Calu3 (cell line): ENCODE results near the gene HDAC2. TPM values are rescaled to one million over a fixed set of nuclear protein-coding genes. Genes with fewer than 3 reads are reported as not detected.
"Not testable (repeated sequence)": the region's sequence is repeated elsewhere in the genome, so short reads cannot be mapped to it uniquely, and the experiment has no call there.

ENCODE experiments used
- Bru-seq: library from RNA; stranded (reverse); fragments of 400-500 nt; gene quantifications from one replicate; lab custom pipeline; 2021; lab: Mats Ljungman, UMichigan
- BruChase-seq, 2 experiments: library from RNA; stranded (reverse); fragments of 400-500 nt; gene quantifications; one replicate each; lab custom pipeline; 2021; lab: Mats Ljungman, UMichigan
- BruUV-seq: library from RNA; stranded (reverse); fragments of 400-500 nt; replicated peaks from 2 replicates; lab custom pipeline; 2021; lab: Mats Ljungman, UMichigan
- CTCF ChIA-PET: fragments of 300-600 bp; sonication (Branson Sonifier 250); formaldehyde crosslinking; loops from one replicate; lab custom pipeline; 2022; ENCODE audit warnings: antibody characterized with exemption; lab: Charles Lee
- DNase-seq: peaks from one replicate; pipeline ENCODE4 v3.0.0; 2022
- H3K27ac Mint-ChIP-seq: one replicate; pipeline ENCODE4 v1.8.0; 2022; ENCODE audit warnings: mixed read lengths; ENCODE audit not compliant: unreplicated experiment
- H3K27me3 Mint-ChIP-seq: one replicate; pipeline ENCODE4 v1.8.0; 2022; ENCODE audit warnings: mixed read lengths; ENCODE audit not compliant: unreplicated experiment
- H3K36me3 Mint-ChIP-seq: one replicate; pipeline ENCODE4 v1.8.0; 2022; ENCODE audit warnings: mild to moderate bottlenecking, moderate library complexity, mixed read lengths; ENCODE audit not compliant: insufficient read depth, unreplicated experiment
- H3K4me1 Mint-ChIP-seq: one replicate; pipeline ENCODE4 v1.8.0; 2022; ENCODE audit warnings: mild to moderate bottlenecking, low read depth, mixed read lengths; ENCODE audit not compliant: unreplicated experiment
- H3K4me3 Mint-ChIP-seq: one replicate; pipeline ENCODE4 v1.8.0; 2022; ENCODE audit warnings: mild to moderate bottlenecking, low read depth, moderate library complexity, mixed read lengths; ENCODE audit not compliant: unreplicated experiment
- H3K9me3 Mint-ChIP-seq: one replicate; pipeline ENCODE4 v1.8.0; 2022; ENCODE audit warnings: low read depth, mixed read lengths; ENCODE audit not compliant: unreplicated experiment
- CTCF ChIP-seq: fragments of 200-600 bp; IDR thresholded peaks from one replicate; pipeline ENCODE4 v1.8.0; 2022; ENCODE audit warnings: antibody characterized with exemption; ENCODE audit not compliant: unreplicated experiment
- intact Hi-C: fragments of 100-400 bp; cut with micrococcal nuclease; formaldehyde crosslinking; loops from one replicate; pipeline ENCODE4 v1.10.0; 2022; ENCODE audit not compliant: unreplicated experiment
- long read RNA-seq: library from polyadenylated mRNA; stranded (forward); transcript quantifications from one replicate; pipeline ENCODE4 v2.0.0, GENCODE V29; 2022
- total RNA-seq: library from RNA; stranded (reverse); gene quantifications from 2 replicates; pipeline ENCODE4 v1.2.3, GENCODE V29; 2022

The HDAC2 gene
- total RNA-seq (170 and 176 TPM in 2 replicates), Bru-seq, nascent RNA (percentile 95 among the genes with signal in this experiment), BruChase-seq, experiment 1, labeled RNA remaining after a 6-hour chase (percentile 93 among the genes with signal in this experiment), BruChase-seq, experiment 2, labeled RNA remaining after a 2-hour chase (percentile 90 among the genes with signal in this experiment)
- long read RNA-seq, full-length matches to known transcripts = 198 of 220 reads
- long read RNA-seq, partial matches to known transcripts = 15 of 220 reads
- long read RNA-seq, other reads (novel, unspliced or antisense) = 7 of 220 reads

GRCh38 chr6:113970805-113971676 is at the start of gene HDAC2:
Gene HDAC2 (minus strand): TSS chr6:113971148. CDS start chr6:113970908, 240 bp downstream.
- peak within 1 kb of the TSS; percentile 94 for H3K27ac Mint-ChIP-seq
- H3K4me3 Mint-ChIP-seq = peak within 1 kb of the TSS; percentile 83

GRCh38 chr6:114020196-114020595 is 49.2 kb upstream of the HDAC2 start:
- CTCF ChIA-PET = no interaction called here
- BruUV-seq = no TSS peak
- TF ChIP-seq CTCF = no peak

More at GRCh38 chr6:113970805-113971676, at the start of gene HDAC2:
- CTCF ChIA-PET = interaction anchor here (0.6 to 0.9 kb wide), 3 partner anchors 9 to 34 kb away, joined by 3 to 4 read pairs (median 3); no protein-coding TSS in a partner anchor
- BruUV-seq = no TSS peak
- TF ChIP-seq CTCF = no peak
- no peaks in the 10 kb centered on the region for H3K9me3 Mint-ChIP-seq
- H3K4me1 Mint-ChIP-seq = peaks cover 22% of the 10 kb centered on the region
- peak; percentile 90 for DNase-seq
- intact Hi-C loops = no loop called here
- H3K27me3 Mint-ChIP-seq = no peaks in the 10 kb centered on the region
- peaks cover 35% of the 10 kb centered on the region for H3K36me3 Mint-ChIP-seq

GRCh38 chr6:114017146-114017545 is 46.2 kb upstream of the HDAC2 start:
- Mint-ChIP-seq H3K4me1 (peaks cover 25% of the 10 kb centered on the region), H3K4me3 (peak overlapping the region; percentile 18), H3K27ac (peak overlapping the region; percentile 64)
- H3K9me3 Mint-ChIP-seq, CTCF ChIA-PET, H3K27me3 Mint-ChIP-seq, BruUV-seq, intact Hi-C loops, H3K36me3 Mint-ChIP-seq: not testable (repeated sequence)
- peak; percentile 62 for DNase-seq

More at GRCh38 chr6:114020196-114020595, 49.2 kb upstream of the HDAC2 start:
- Mint-ChIP-seq H3K36me3 (no peaks in the 10 kb centered on the region), H3K27ac (no peak overlapping the region), H3K9me3 (no peaks in the 10 kb centered on the region), H3K4me1 (peaks cover 41% of the 10 kb centered on the region), H3K27me3 (no peaks in the 10 kb centered on the region), H3K4me3 (no peak overlapping the region)
- intact Hi-C loops = no loop called here
- DNase-seq = no peak

GRCh38 chr6:114014106-114014505 is 43.2 kb upstream of the HDAC2 start:
- CTCF ChIA-PET, H3K27ac Mint-ChIP-seq, H3K36me3 Mint-ChIP-seq, H3K4me3 Mint-ChIP-seq, intact Hi-C loops, H3K9me3 Mint-ChIP-seq, DNase-seq, BruUV-seq, H3K27me3 Mint-ChIP-seq: not testable (repeated sequence)
- peaks cover 25% of the 10 kb centered on the region for H3K4me1 Mint-ChIP-seq

GRCh38 chr6:114011486-114011885 is 40.5 kb upstream of the HDAC2 start:
- H3K4me3 Mint-ChIP-seq, intact Hi-C loops, H3K27me3 Mint-ChIP-seq, H3K36me3 Mint-ChIP-seq, BruUV-seq, H3K9me3 Mint-ChIP-seq, H3K27ac Mint-ChIP-seq: not testable (repeated sequence)
- peaks cover 14% of the 10 kb centered on the region for H3K4me1 Mint-ChIP-seq
- CTCF ChIA-PET = interaction anchor here (1.2 kb wide), 1 partner anchor 97 kb away, joined by 3 read pairs; no protein-coding TSS in a partner anchor
- peak; percentile 13 for DNase-seq
